H1 (cell line): ENCODE measurements around the gene SIGLEC6. TPM values are rescaled to one million over a fixed set of nuclear protein-coding genes. Genes with fewer than 3 reads are reported as not detected.

Source experiments
- CTCF ChIA-PET: fragments of 300-600 bp; sonication (Branson Sonifier 250); formaldehyde crosslinking; loops from one replicate; lab custom pipeline; 2021; ENCODE audit not compliant: partially characterized antibody; lab: Charles Lee
- POLR2A ChIA-PET: fragments of 300-600 bp; sonication (Branson Sonifier 250); formaldehyde crosslinking; loops from one replicate; lab custom pipeline; 2021; ENCODE audit warnings: inconsistent platforms; ENCODE audit not compliant: partially characterized antibody; lab: Charles Lee
- DNase-seq, 2 experiments: peaks; one replicate each; pipeline versions ENCODE4 v3.0.0 to v3.0.0-alpha.2; 2010 to 2022; ENCODE audit warnings: low spot score in 2 of 2, low read depth in 1 of 2, mixed read lengths in 1 of 2
- FAIRE-seq: peaks from 2 replicates; lab custom pipeline; 2011; peaks lifted over from hg19 to GRCh38; lab: Jason Lieb, UNC
- H2AFZ ChIP-seq: 2 replicates; pipeline ENCODE4 v1.8.1; 2012; ENCODE audit warnings: low read length, inconsistent platforms
- H2AK5ac ChIP-seq: 2 replicates; pipeline ENCODE4 v1.6.1; 2013; ENCODE audit warnings: low read depth, low read length
- H2BK120ac ChIP-seq: replicated peaks from 2 replicates; pipeline ENCODE3; 2013; ENCODE audit warnings: low read depth, low read length, inconsistent platforms
- H2BK12ac ChIP-seq: 2 replicates; pipeline ENCODE4 v1.6.1; 2013; ENCODE audit warnings: low read depth, low read length
- H2BK15ac ChIP-seq: 2 replicates; pipeline ENCODE4 v1.6.1; 2013; ENCODE audit warnings: low read length
- H2BK20ac ChIP-seq: 2 replicates; pipeline ENCODE4 v1.6.1; 2013; ENCODE audit warnings: low read length
- H2BK5ac ChIP-seq: 2 replicates; pipeline ENCODE4 v1.6.1; 2013; ENCODE audit warnings: low read depth, low read length
- H3K14ac ChIP-seq: 2 replicates; pipeline ENCODE4 v1.6.1; 2013; ENCODE audit warnings: inconsistent platforms; ENCODE audit not compliant: insufficient read length
- H3K18ac ChIP-seq: 2 replicates; pipeline ENCODE4 v1.6.1; 2013; ENCODE audit warnings: low read length; ENCODE audit errors: extremely low read depth
- H3K23ac ChIP-seq: 2 replicates; pipeline ENCODE4 v1.6.1; 2013; ENCODE audit warnings: inconsistent platforms; ENCODE audit not compliant: insufficient read length
- H3K23me2 ChIP-seq: 2 replicates; pipeline ENCODE4 v1.6.1; 2013; ENCODE audit warnings: low read depth, low read length
- H3K27ac ChIP-seq: 2 replicates; pipeline ENCODE4 v1.6.1; 2011; ENCODE audit warnings: low read depth, low read length, inconsistent platforms
- H3K27me3 ChIP-seq, 4 experiments: replicated peaks in 1 of 4; 1 replicate in 1 of 4; 2 replicates in 3 of 4; pipeline versions ENCODE4 v1.6.1 to v1.8.1; 2011 to 2013; ENCODE audit warnings: low read length in 3 of 4, mild to moderate bottlenecking in 3 of 4, inconsistent platforms in 2 of 4, mixed read lengths in 2 of 4, moderate library complexity in 1 of 4; ENCODE audit not compliant: control insufficient read depth in 3 of 4, insufficient read depth in 3 of 4; ENCODE audit errors: extremely low read depth in 1 of 4
- H3K36me3 ChIP-seq, 4 experiments: 2 replicates each; pipeline versions ENCODE4 v1.6.1 to v1.8.1; 2011 to 2013; ENCODE audit warnings: mild to moderate bottlenecking in 4 of 4, low read length in 3 of 4, moderate library complexity in 2 of 4, control low read depth in 1 of 4, inconsistent platforms in 1 of 4; ENCODE audit not compliant: insufficient read depth in 4 of 4, control insufficient read depth in 2 of 4
- H3K4ac ChIP-seq: replicated peaks from 2 replicates; pipeline ENCODE3; 2013; ENCODE audit warnings: low read length, low read depth, mixed read lengths, inconsistent platforms; ENCODE audit not compliant: insufficient read length
- H3K4me1 ChIP-seq, 4 experiments: replicated peaks in 1 of 4; 1 replicate in 1 of 4; 2 replicates in 3 of 4; pipeline versions ENCODE4 v1.6.1 to v1.8.1; 2011 to 2013; ENCODE audit warnings: low read length in 3 of 4, inconsistent platforms in 2 of 4, mixed read lengths in 1 of 4; ENCODE audit not compliant: insufficient read depth in 4 of 4, control insufficient read depth in 3 of 4
- H3K4me2 ChIP-seq, 2 experiments: 2 replicates each; pipeline versions ENCODE4 v1.6.1 to v1.8.1; 2011 to 2013; ENCODE audit warnings: low read depth in 2 of 2, low read length in 2 of 2, control low read depth in 1 of 2, inconsistent platforms in 1 of 2, mild to moderate bottlenecking in 1 of 2; ENCODE audit not compliant: insufficient read depth in 1 of 2
- H3K4me3 ChIP-seq, 4 experiments: fragments of 200-600, 300-600 bp in 1 of 4; sonication (generic), shearing (Covaris generic), sonication (Bioruptor Twin) in 1 of 4; 2 replicates each; pipeline versions ENCODE4 v1.5.1 to v1.8.1; 2011 to 2016; ENCODE audit warnings: low read length in 4 of 4, low read depth in 3 of 4, control low read depth in 2 of 4, inconsistent platforms in 2 of 4, mild to moderate bottlenecking in 2 of 4, mixed read lengths in 1 of 4, moderate library complexity in 1 of 4; ENCODE audit not compliant: insufficient read depth in 2 of 4; ENCODE audit errors: extremely low read depth in 1 of 4
- H3K56ac ChIP-seq: replicated peaks from 2 replicates; pipeline ENCODE3; 2013; ENCODE audit warnings: low read depth, mild to moderate bottlenecking, mixed read lengths, low read length, inconsistent platforms; ENCODE audit not compliant: insufficient read length
- H3K79me1 ChIP-seq: 2 replicates; pipeline ENCODE4 v1.6.1; 2013; ENCODE audit warnings: low read depth, low read length, control low read depth
- H3K79me2 ChIP-seq, 2 experiments: 2 replicates each; pipeline versions ENCODE4 v1.6.1 to v1.8.1; 2012 to 2013; ENCODE audit warnings: low read length in 2 of 2, mild to moderate bottlenecking in 2 of 2, inconsistent platforms in 1 of 2; ENCODE audit not compliant: insufficient read depth in 2 of 2, control insufficient read depth in 1 of 2
- H3K9ac ChIP-seq, 4 experiments: replicated peaks in 1 of 4; 1 replicate in 1 of 4; 2 replicates in 3 of 4; pipeline versions ENCODE4 v1.6.1 to v1.8.1; 2011 to 2013; ENCODE audit warnings: low read depth in 3 of 4, low read length in 3 of 4, control low read depth in 2 of 4, mild to moderate bottlenecking in 2 of 4, moderate library complexity in 2 of 4, inconsistent platforms in 1 of 4; ENCODE audit errors: extremely low read depth in 1 of 4
- H3K9me3 ChIP-seq, 2 experiments: 2 replicates each; pipeline versions ENCODE4 v1.6.1 to v1.8.1; 2012 to 2013; ENCODE audit warnings: mild to moderate bottlenecking in 2 of 2, moderate library complexity in 2 of 2, control low read depth in 1 of 2, inconsistent platforms in 1 of 2, low read depth in 1 of 2, low read length in 1 of 2, mixed read lengths in 1 of 2; ENCODE audit not compliant: insufficient read depth in 2 of 2
- H4K20me1 ChIP-seq, 2 experiments: replicated peaks in 1 of 2; 2 replicates each; pipeline versions ENCODE3 to v1.8.1; 2011 to 2013; ENCODE audit warnings: inconsistent platforms in 2 of 2, low read length in 2 of 2, mild to moderate bottlenecking in 1 of 2; ENCODE audit not compliant: insufficient read depth in 2 of 2, control insufficient read depth in 1 of 2
- H4K5ac ChIP-seq: 2 replicates; pipeline ENCODE4 v1.6.1; 2013; ENCODE audit warnings: low read length, low read depth, mixed read lengths, inconsistent platforms; ENCODE audit not compliant: insufficient read length
- H4K8ac ChIP-seq: 2 replicates; pipeline ENCODE4 v1.8.0; 2013; ENCODE audit warnings: mild to moderate bottlenecking, moderate library complexity, low read length, inconsistent platforms; ENCODE audit not compliant: insufficient read depth; ENCODE audit errors: extremely low read depth
- H4K91ac ChIP-seq: replicated peaks from 2 replicates; pipeline ENCODE3; 2013; ENCODE audit warnings: low read length, mixed read lengths, inconsistent platforms; ENCODE audit not compliant: insufficient read length
- EP300 ChIP-seq, 2 experiments: IDR thresholded peaks; 1 replicate in 1 of 2; 2 replicates in 1 of 2; pipeline ENCODE4 v1.6.1; 2011 to 2012; ENCODE audit warnings: low read depth in 2 of 2, low read length in 2 of 2, mild to moderate bottlenecking in 2 of 2, borderline replicate concordance in 1 of 2, inconsistent platforms in 1 of 2, moderate library complexity in 1 of 2
- EZH2 ChIP-seq: fragments of 200-600 bp; sonication (generic); IDR thresholded peaks from 2 replicates; pipeline ENCODE4 v1.7.1; 2012; ENCODE audit warnings: low read depth, mild to moderate bottlenecking, moderate library complexity, low read length, inconsistent platforms; ENCODE audit not compliant: severe bottlenecking
- NANOG ChIP-seq: IDR thresholded peaks from 2 replicates; pipeline ENCODE4 v1.6.1; 2011; ENCODE audit warnings: low read length, low read depth, mild to moderate bottlenecking, inconsistent platforms; ENCODE audit not compliant: insufficient read depth, poor library complexity, severe bottlenecking
- NRF1 ChIP-seq: IDR thresholded peaks from 2 replicates; pipeline ENCODE4 v1.6.1; 2011; ENCODE audit warnings: mild to moderate bottlenecking, low read depth, low read length, improper control_type of control experiment
- POU5F1 ChIP-seq: IDR thresholded peaks from 2 replicates; pipeline ENCODE4 v1.6.1; 2011; ENCODE audit warnings: low read depth, mild to moderate bottlenecking, low read length, moderate library complexity
- RNF2 ChIP-seq: fragments of 200-900, 300-1000 bp; sonication (generic); IDR thresholded peaks from 2 replicates; pipeline ENCODE4 v1.7.1; 2016; ENCODE audit warnings: borderline replicate concordance, low read depth, mild to moderate bottlenecking, antibody characterized with exemption, low read length; ENCODE audit not compliant: poor library complexity, severe bottlenecking; ENCODE audit errors: missing control alignments
- RXRA ChIP-seq: IDR thresholded peaks from 2 replicates; pipeline ENCODE4 v1.6.1; 2011; ENCODE audit warnings: low read depth, mild to moderate bottlenecking, low read length, moderate library complexity; ENCODE audit not compliant: insufficient read depth
- SAP30 ChIP-seq: fragments of 300-600 bp; sonication (generic); IDR thresholded peaks from 2 replicates; pipeline ENCODE4 v1.7.1; 2012; ENCODE audit warnings: low read length, moderate library complexity, mild to moderate bottlenecking, inconsistent platforms; ENCODE audit not compliant: insufficient read depth, insufficient replicate concordance
- SIN3A ChIP-seq, 2 experiments: IDR thresholded peaks in 1 of 2; conservative IDR thresholded peaks in 1 of 2; 2 replicates each; pipeline ENCODE4 v1.6.1; 2011 to 2012; ENCODE audit warnings: low read length in 2 of 2, improper control_type of control experiment in 1 of 2, low read depth in 1 of 2, mild to moderate bottlenecking in 1 of 2
- TEAD4 ChIP-seq: IDR thresholded peaks from 2 replicates; pipeline ENCODE4 v1.6.1; 2012; ENCODE audit warnings: low read depth, low read length, inconsistent platforms, mixed read lengths
- YY1 ChIP-seq: IDR thresholded peaks from 2 replicates; pipeline ENCODE4 v1.6.1; 2011; ENCODE audit warnings: low read depth, mild to moderate bottlenecking, low read length
- WGBS, 2 experiments: shearing (Covaris generic) in 1 of 2; methylation state at CpG; one replicate each; pipeline versions ENCODE4 v1.1.6 to v1.1.7; 2013 to 2015; ENCODE audit warnings: low lambda C conversion rate in 2 of 2, mixed read lengths in 2 of 2, inconsistent platforms in 1 of 2, low coverage in 1 of 2, missing lambda C conversion rate in 1 of 2; ENCODE audit not compliant: insufficient replicate concordance in 2 of 2, insufficient coverage in 1 of 2, insufficient read length in 1 of 2; ENCODE audit errors: extremely low coverage in 1 of 2, missing lambda C conversion rate in 1 of 2; 5-methylcytosine and 5-hydroxymethylcytosine counted together
- polyA plus RNA-seq, 7 experiments: library from polyadenylated mRNA; depleted of rRNA in 3 of 7; stranded (reverse) in 5 of 7; unstranded in 2 of 7; fragments of >200 nt in 5 of 7; fragments of 200-250 nt in 2 of 7; gene quantifications; 1 replicate in 5 of 7; 2 replicates in 1 of 7; 4 replicates in 1 of 7; pipeline versions ENCODE4 v1.2.1 to v1.2.3, GENCODE V29; 2011 to 2013; ENCODE audit warnings: missing spikeins in 2 of 7, mixed read lengths in 2 of 7
- total RNA-seq: library from RNA; stranded (reverse); fragmentation: NEBNext Ultra II Directional; extraction: Animal tissue kit (Norgen Biotek cat#: 25700); gene quantifications from 2 replicates; pipeline ENCODE4 v1.2.1, GENCODE V29; 2021
- TF ChIP-seq, protein P1 (sequence below): IDR thresholded peaks from 2 replicates; pipeline ENCODE4 v1.6.1; 2011; ENCODE audit warnings: low read depth, mild to moderate bottlenecking, low read length; ENCODE audit not compliant: insufficient read depth

SIGLEC6 gene
- total and polyA plus RNA-seq, 2 of the 8 experiments (the other 6 are each of a cell fraction or from before 2014, with no cell fraction given) = 0.05 TPM; not detected in 1

GRCh38 chr19:51520728-51521127 is 10.7 kb downstream of the SIGLEC6 start:
- Histone ChIP-seq H3K14ac (no peak overlapping the region), H3K4ac (no peak overlapping the region), H3K56ac (no peak overlapping the region)
- TF ChIP-seq EP300 (IDR thresholded peaks at IDR 0.05; ENCODE audit: borderline replicate concordance in 1 of 2, low read depth in 2 of 2, low read length in 2 of 2) (no peak), YY1 (no peak), NRF1 (no peak), POU5F1 (no peak), SIN3A (conservative IDR thresholded peaks at IDR 0.05 in 1 of 2, IDR thresholded peaks at IDR 0.05 in 1 of 2; ENCODE audit: low read depth in 1 of 2, low read length in 2 of 2) (no peak), RNF2 (no peak), SAP30 (no peak), TEAD4 (no peak), EZH2 (no peak), RXRA (no peak), NANOG (no peak)
- TF ChIP-seq, protein P1, sequence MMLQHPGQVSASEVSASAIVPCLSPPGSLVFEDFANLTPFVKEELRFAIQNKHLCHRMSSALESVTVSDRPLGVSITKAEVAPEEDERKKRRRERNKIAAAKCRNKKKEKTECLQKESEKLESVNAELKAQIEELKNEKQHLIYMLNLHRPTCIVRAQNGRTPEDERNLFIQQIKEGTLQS = no peak

More at GRCh38 chr19:51520728-51521127, 10.7 kb downstream of the SIGLEC6 start:
- H3K79me1 ChIP-seq = no peaks in the 10 kb centered on the region
- peaks cover 55 to 68% of the 10 kb centered on the region in 2 experiments for H3K9me3 ChIP-seq
- H4K5ac ChIP-seq = no peak overlapping the region
- WGBS, 2 experiments = 66% methylated on average over 2 of the region's 2 CpGs; no CpG with 5 or more reads in 1 of the 2 experiments
- H2BK120ac ChIP-seq = no peak overlapping the region
- H3K18ac ChIP-seq = no peak overlapping the region
- H3K4me3 ChIP-seq = no peak overlapping the region
- H3K36me3 ChIP-seq = no peaks in the 10 kb centered on the region
- peaks cover 0 to 1% (median 0%) of the 10 kb centered on the region in 4 experiments; a peak in 1 of 7 replicates for H3K27me3 ChIP-seq
- no peaks in the 10 kb centered on the region for H3K23me2 ChIP-seq
- no peak overlapping the region for H2BK5ac ChIP-seq
- FAIRE-seq (no peak), DNase-seq (no peak)
- H2BK15ac ChIP-seq = no peak overlapping the region
- H2AK5ac ChIP-seq = no peak overlapping the region
- no peak overlapping the region for H4K8ac ChIP-seq
- ChIA-PET POLR2A (no interaction called here), CTCF (no interaction called here)
- H2BK20ac ChIP-seq = no peak overlapping the region
- no peak overlapping the region for H3K23ac ChIP-seq
- no peak overlapping the region for H2AFZ ChIP-seq
- no peak overlapping the region for H3K4me2 ChIP-seq
- H3K27ac ChIP-seq = no peak overlapping the region
- no peak overlapping the region for H3K9ac ChIP-seq
- H3K79me2 ChIP-seq = no peaks in the 10 kb centered on the region
- H4K91ac ChIP-seq = no peak overlapping the region
- no peak overlapping the region for H2BK12ac ChIP-seq
- H3K4me1 ChIP-seq = no peaks in the 10 kb centered on the region
- no peaks in the 10 kb centered on the region for H4K20me1 ChIP-seq
